K562 (cell line): ENCODE measurements around the gene ACOT7. TPM values are rescaled to one million over a fixed set of nuclear protein-coding genes. Genes with fewer than 3 reads are reported as not detected.

ENCODE experiments used
- ARID1B ChIP-seq: fragments of 450-650 bp; IDR thresholded peaks from 2 replicates; pipeline ENCODE4 v1.6.1; 2016; ENCODE audit warnings: antibody characterized with exemption, mild to moderate bottlenecking, inconsistent platforms
- BRCA1 ChIP-seq, 2 experiments: fragments of 450-650 bp in 1 of 2; sonication (generic) in 1 of 2; formaldehyde crosslinking in 1 of 2; IDR thresholded peaks; 2 replicates each; pipeline versions ENCODE4 v1.5.0 to v1.6.1; 2017 to 2020; ENCODE audit warnings: mild to moderate bottlenecking in 1 of 2, missing genetic modification reagents in 1 of 2
- CBX5 ChIP-seq: IDR thresholded peaks from 2 replicates; pipeline ENCODE4 v1.6.1; 2014; ENCODE audit warnings: low read depth, borderline replicate concordance
- FOXP1 ChIP-seq: sonication (generic); formaldehyde crosslinking; IDR thresholded peaks from 2 replicates; pipeline ENCODE4 v1.8.0; 2022; ENCODE audit warnings: mild to moderate bottlenecking, missing genetic modification reagents
- GTF2B ChIP-seq: IDR thresholded peaks from 2 replicates; pipeline ENCODE4 v1.6.1; 2011; ENCODE audit not compliant: insufficient read length; ENCODE audit errors: extremely low read depth
- MAX ChIP-seq: sonication (generic); formaldehyde crosslinking; IDR thresholded peaks from 2 replicates; pipeline ENCODE4 v1.9.0; 2022; ENCODE audit warnings: mild to moderate bottlenecking, missing genetic modification reagents
- PHB2 ChIP-seq: fragments of 450-650 bp; IDR thresholded peaks from 2 replicates; pipeline ENCODE4 v1.6.1; 2017; ENCODE audit warnings: low read depth
- PHF20 ChIP-seq: fragments of 450-650 bp; IDR thresholded peaks from 2 replicates; pipeline ENCODE4 v1.6.1; 2018; ENCODE audit not compliant: partially characterized antibody
- PML ChIP-seq: IDR thresholded peaks from 2 replicates; pipeline ENCODE4 v1.6.1; 2012; ENCODE audit warnings: low read length, inconsistent platforms
- SMC3 ChIP-seq: conservative IDR thresholded peaks from 2 replicates; pipeline ENCODE4 v1.6.1; 2011; ENCODE audit warnings: low read depth, low read length, improper control_type of control experiment; ENCODE audit not compliant: insufficient read depth
- ZNF175 ChIP-seq: fragments of 200-800 bp; sonication (Bioruptor generic); IDR thresholded peaks from 2 replicates; pipeline ENCODE4 v1.6.1; 2016; ENCODE audit warnings: low read depth, mild to moderate bottlenecking, missing genetic modification characterization, missing compliant biosample characterization
- ZNF263 ChIP-seq: sonication (generic); formaldehyde crosslinking; IDR thresholded peaks from 2 replicates; pipeline ENCODE4 v1.8.0; 2022; ENCODE audit warnings: mild to moderate bottlenecking, missing genetic modification reagents, borderline replicate concordance
- ZNF280A ChIP-seq: fragments of 450-650 bp; IDR thresholded peaks from 2 replicates; pipeline ENCODE4 v1.6.1; 2018; ENCODE audit warnings: mild to moderate bottlenecking, low read depth; ENCODE audit not compliant: partially characterized antibody
- ZNF41 ChIP-seq: fragments of 250-450 bp; sonication (Bioruptor Pico); conservative IDR thresholded peaks from 2 replicates; pipeline ENCODE4 v1.4.0; 2020; ENCODE audit warnings: mild to moderate bottlenecking
- ZNF584 ChIP-seq: fragments of 200-800 bp; sonication (Bioruptor generic); IDR thresholded peaks from 2 replicates; pipeline ENCODE4 v1.6.1; 2016; ENCODE audit warnings: low read depth, mild to moderate bottlenecking, missing genetic modification characterization, missing compliant biosample characterization
- ZNF764 ChIP-seq: fragments of 250-450 bp; sonication (Bioruptor Pico); IDR thresholded peaks from 2 replicates; pipeline ENCODE4 v1.4.0; 2020; ENCODE audit warnings: low read depth, mild to moderate bottlenecking, moderate library complexity
- polyA plus RNA-seq, 8 experiments: library from polyadenylated mRNA; depleted of rRNA in 4 of 8; stranded (reverse) in 5 of 8; unstranded in 3 of 8; fragments of >200 nt; fragmentation: Nextera tagmentation in 2 of 8; fragmentation: Illumina TruSeq in 1 of 8; extraction: Ambion mirVana in 2 of 8; extraction: Trizol in 1 of 8; gene quantifications; 2 replicates each; pipeline versions ENCODE4 v1.2.1 to v1.2.3, GENCODE V29; 2011 to 2014; ENCODE audit warnings: inconsistent platforms in 1 of 8, missing spikeins in 1 of 8
- total RNA-seq, 7 experiments: library from RNA; depleted of rRNA in 6 of 7; stranded (reverse); fragments of >200 nt in 6 of 7; fragmentation: Illumina TruSeq in 2 of 7; extraction: Trizol in 2 of 7; gene quantifications; 2 replicates each; pipeline versions ENCODE4 v1.2.1 to v1.2.3, GENCODE V29; 2011 to 2021; ENCODE audit warnings: low replicate concordance in 1 of 7
- TF ChIP-seq, protein P1 (sequence below): sonication (generic); formaldehyde crosslinking; IDR thresholded peaks from 2 replicates; pipeline ENCODE4 v1.8.1; 2023; ENCODE audit warnings: mild to moderate bottlenecking, missing genetic modification reagents
- TF ChIP-seq, protein P2 (sequence below): fragments of 250-450 bp; sonication (Bioruptor Pico); IDR thresholded peaks from 2 replicates; pipeline ENCODE4 v1.4.0; 2020; ENCODE audit warnings: mild to moderate bottlenecking
- TF ChIP-seq, protein P3 (sequence below): fragments of 250-450 bp; sonication (Bioruptor Pico); IDR thresholded peaks from 2 replicates; pipeline ENCODE4 v1.5.1; 2021; ENCODE audit warnings: mild to moderate bottlenecking

The ACOT7 gene
- total and polyA plus RNA-seq, 9 of the 15 experiments (the other 6 are each of a cell fraction or from before 2014, with no cell fraction given) = 7.0 to 92.6 (median 37.2) TPM

- TF ChIP-seq ZNF280A (no peak), ZNF263 (peak; percentile 90), MAX (CRISPR knock-in tag) (peak; percentile 85), PHB2 (no peak), ARID1B (no peak), SMC3 (peak; percentile 90), ZNF41 (CRISPR knock-in tag) (no peak), CBX5 (no peak; the same call in 1 of the 2 replicates), GTF2B (no peak), PML (no peak), PHF20 (no peak), ZNF764 (CRISPR knock-in tag) (no peak), BRCA1 (IDR thresholded peaks at IDR 0.05) (no peak), BRCA1 (CRISPR knock-in tag; IDR thresholded peaks at IDR 0.05) (0 out of 2 replicates have a peak, but pooled peaks have one; percentile 25), ZNF175 (CRISPR knock-in tag) (no peak), ZNF584 (CRISPR knock-in tag) (no peak), FOXP1 (CRISPR knock-in tag) (peak; percentile 99)
- TF ChIP-seq, protein P1, sequence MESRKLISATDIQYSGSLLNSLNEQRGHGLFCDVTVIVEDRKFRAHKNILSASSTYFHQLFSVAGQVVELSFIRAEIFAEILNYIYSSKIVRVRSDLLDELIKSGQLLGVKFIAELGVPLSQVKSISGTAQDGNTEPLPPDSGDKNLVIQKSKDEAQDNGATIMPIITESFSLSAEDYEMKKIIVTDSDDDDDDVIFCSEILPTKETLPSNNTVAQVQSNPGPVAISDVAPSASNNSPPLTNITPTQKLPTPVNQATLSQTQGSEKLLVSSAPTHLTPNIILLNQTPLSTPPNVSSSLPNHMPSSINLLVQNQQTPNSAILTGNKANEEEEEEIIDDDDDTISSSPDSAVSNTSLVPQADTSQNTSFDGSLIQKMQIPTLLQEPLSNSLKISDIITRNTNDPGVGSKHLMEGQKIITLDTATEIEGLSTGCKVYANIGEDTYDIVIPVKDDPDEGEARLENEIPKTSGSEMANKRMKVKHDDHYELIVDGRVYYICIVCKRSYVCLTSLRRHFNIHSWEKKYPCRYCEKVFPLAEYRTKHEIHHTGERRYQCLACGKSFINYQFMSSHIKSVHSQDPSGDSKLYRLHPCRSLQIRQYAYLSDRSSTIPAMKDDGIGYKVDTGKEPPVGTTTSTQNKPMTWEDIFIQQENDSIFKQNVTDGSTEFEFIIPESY (CRISPR knock-in tag) = peak; percentile 90
- TF ChIP-seq, protein P2, sequence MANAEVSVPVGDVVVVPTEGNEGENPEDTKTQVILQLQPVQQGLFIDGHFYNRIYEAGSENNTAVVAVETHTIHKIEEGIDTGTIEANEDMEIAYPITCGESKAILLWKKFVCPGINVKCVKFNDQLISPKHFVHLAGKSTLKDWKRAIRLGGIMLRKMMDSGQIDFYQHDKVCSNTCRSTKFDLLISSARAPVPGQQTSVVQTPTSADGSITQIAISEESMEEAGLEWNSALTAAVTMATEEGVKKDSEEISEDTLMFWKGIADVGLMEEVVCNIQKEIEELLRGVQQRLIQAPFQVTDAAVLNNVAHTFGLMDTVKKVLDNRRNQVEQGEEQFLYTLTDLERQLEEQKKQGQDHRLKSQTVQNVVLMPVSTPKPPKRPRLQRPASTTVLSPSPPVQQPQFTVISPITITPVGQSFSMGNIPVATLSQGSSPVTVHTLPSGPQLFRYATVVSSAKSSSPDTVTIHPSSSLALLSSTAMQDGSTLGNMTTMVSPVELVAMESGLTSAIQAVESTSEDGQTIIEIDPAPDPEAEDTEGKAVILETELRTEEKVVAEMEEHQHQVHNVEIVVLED = peak; percentile 31; the same call in 1 of the 2 replicates
- TF ChIP-seq, protein P3, sequence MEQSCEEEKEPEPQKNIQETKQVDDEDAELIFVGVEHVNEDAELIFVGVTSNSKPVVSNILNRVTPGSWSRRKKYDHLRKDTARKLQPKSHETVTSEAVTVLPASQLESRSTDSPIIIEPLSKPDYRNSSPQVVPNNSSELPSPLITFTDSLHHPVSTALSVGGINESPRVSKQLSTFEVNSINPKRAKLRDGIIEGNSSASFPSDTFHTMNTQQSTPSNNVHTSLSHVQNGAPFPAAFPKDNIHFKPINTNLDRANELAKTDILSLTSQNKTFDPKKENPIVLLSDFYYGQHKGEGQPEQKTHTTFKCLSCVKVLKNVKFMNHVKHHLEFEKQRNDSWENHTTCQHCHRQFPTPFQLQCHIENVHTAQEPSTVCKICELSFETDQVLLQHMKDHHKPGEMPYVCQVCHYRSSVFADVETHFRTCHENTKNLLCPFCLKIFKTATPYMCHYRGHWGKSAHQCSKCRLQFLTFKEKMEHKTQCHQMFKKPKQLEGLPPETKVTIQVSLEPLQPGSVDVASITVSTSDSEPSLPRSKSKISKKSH = no peak
Measured at GRCh38 chr1:6245086-6245868, 148.3 kb downstream of the ACOT7 start (continued).
